Liver (tissue), 10 donors: ENCODE data around the gene GJC3. TPM values are rescaled to one million over a fixed set of nuclear protein-coding genes. Genes with fewer than 3 reads are reported as not detected.

ENCODE experiments used
- DNase-seq: peaks from one replicate; pipeline ENCODE4 v3.0.0-alpha.2; 2017; ENCODE audit warnings: low spot score
- H3K27ac ChIP-seq, 2 donors: one replicate each; pipeline ENCODE4 v1.7.0; 2013; ENCODE audit warnings: inconsistent platforms in 2 of 2, low read length in 2 of 2, control low read depth in 1 of 2, low read depth in 1 of 2, mild to moderate bottlenecking in 1 of 2
- H3K27me3 ChIP-seq, 4 donors: one replicate each; pipeline versions ENCODE4 v1.6.1 to v1.7.0; 2013; ENCODE audit warnings: low read length in 3 of 4, inconsistent platforms in 1 of 4, mild to moderate bottlenecking in 1 of 4, moderate library complexity in 1 of 4; ENCODE audit not compliant: control insufficient read depth in 4 of 4, insufficient read depth in 4 of 4
- H3K36me3 ChIP-seq, 4 donors: one replicate each; pipeline versions ENCODE4 v1.6.1 to v1.7.0; 2013; ENCODE audit warnings: low read length in 3 of 4, mild to moderate bottlenecking in 3 of 4, low read depth in 1 of 4, moderate library complexity in 1 of 4; ENCODE audit not compliant: control insufficient read depth in 4 of 4, insufficient read depth in 3 of 4
- H3K4me1 ChIP-seq, 4 donors: one replicate each; pipeline versions ENCODE4 v1.6.1 to v1.7.0; 2013; ENCODE audit warnings: low read length in 3 of 4, mild to moderate bottlenecking in 3 of 4, moderate library complexity in 1 of 4; ENCODE audit not compliant: control insufficient read depth in 4 of 4, insufficient read depth in 4 of 4
- H3K4me3 ChIP-seq, 3 donors: one replicate each; pipeline versions ENCODE4 v1.6.1 to v1.7.0; 2013; ENCODE audit warnings: low read length in 3 of 3, control low read depth in 1 of 3, low read depth in 1 of 3, mild to moderate bottlenecking in 1 of 3
- H3K9ac ChIP-seq, 2 donors: one replicate each; pipeline ENCODE4 v1.7.0; 2013; ENCODE audit warnings: low read length in 2 of 2, mild to moderate bottlenecking in 2 of 2, moderate library complexity in 2 of 2, control low read depth in 1 of 2, low read depth in 1 of 2
- H3K9me3 ChIP-seq, 4 donors: one replicate each; pipeline versions ENCODE4 v1.6.1 to v1.7.0; 2013; ENCODE audit warnings: low read length in 3 of 4; ENCODE audit not compliant: control insufficient read depth in 4 of 4
- EGR1 ChIP-seq, 2 donors: IDR thresholded peaks; 2 replicates each; pipeline ENCODE4 v1.6.1; 2016 to 2018; ENCODE audit warnings: antibody characterized with exemption in 2 of 2, low read depth in 2 of 2
- FOXA1 ChIP-seq: IDR thresholded peaks from 2 replicates; pipeline ENCODE4 v1.6.1; 2016; ENCODE audit warnings: antibody characterized with exemption
- FOXA2 ChIP-seq: IDR thresholded peaks from 2 replicates; pipeline ENCODE4 v1.6.1; 2016; ENCODE audit warnings: antibody characterized with exemption
- GABPA ChIP-seq, 2 donors: IDR thresholded peaks in 1 of 2; conservative IDR thresholded peaks in 1 of 2; 2 replicates each; pipeline ENCODE4 v1.6.1; 2016; ENCODE audit warnings: antibody characterized with exemption in 2 of 2, mild to moderate bottlenecking in 1 of 2, moderate library complexity in 1 of 2
- HNF4A ChIP-seq, 2 donors: conservative IDR thresholded peaks; 2 replicates each; pipeline ENCODE4 v1.6.1; 2016; ENCODE audit warnings: antibody characterized with exemption in 2 of 2, mild to moderate bottlenecking in 2 of 2
- HNF4G ChIP-seq: IDR thresholded peaks from 2 replicates; pipeline ENCODE4 v1.6.1; 2016; ENCODE audit warnings: antibody characterized with exemption
- NR2F2 ChIP-seq: IDR thresholded peaks from 2 replicates; pipeline ENCODE4 v1.6.1; 2016; ENCODE audit warnings: antibody characterized with exemption
- RAD21 ChIP-seq, 2 donors: IDR thresholded peaks; 2 replicates each; pipeline ENCODE4 v1.6.1; 2016; ENCODE audit warnings: antibody characterized with exemption in 2 of 2, mild to moderate bottlenecking in 2 of 2
- REST ChIP-seq: IDR thresholded peaks from 2 replicates; pipeline ENCODE4 v1.6.1; 2016; ENCODE audit warnings: antibody characterized with exemption, mild to moderate bottlenecking
- RXRA ChIP-seq, 2 donors: IDR thresholded peaks; 2 replicates each; pipeline ENCODE4 v1.6.1; 2017 to 2018; ENCODE audit warnings: antibody characterized with exemption in 2 of 2, mild to moderate bottlenecking in 1 of 2
- YY1 ChIP-seq: IDR thresholded peaks from 2 replicates; pipeline ENCODE4 v1.6.1; 2016; ENCODE audit warnings: antibody characterized with exemption, mild to moderate bottlenecking
- ZBTB33 ChIP-seq: IDR thresholded peaks from 2 replicates; pipeline ENCODE4 v1.6.1; 2016; ENCODE audit warnings: antibody characterized with exemption
- WGBS: extraction: QIAGEN DNeasy Blood & Tissue Kit; methylation state at CpG from one replicate; pipeline ENCODE4 v1.1.7; 2013; 5-methylcytosine and 5-hydroxymethylcytosine counted together
- polyA plus RNA-seq, 2 donors: library from polyadenylated mRNA; stranded (reverse) in 1 of 2; unstranded in 1 of 2; fragments of 200-250 nt in 1 of 2; fragments of >200 nt in 1 of 2; fragmentation: Nextera tagmentation in 1 of 2; extraction: Ambion mirVana in 1 of 2; gene quantifications; one replicate each; pipeline versions ENCODE4 v1.2.1 to v1.2.3, GENCODE V29; 2013 to 2015
- small RNA-seq: library from RNA; depleted of rRNA; stranded (forward); fragments of <200 nt; gene quantifications from one replicate; pipeline ENCODE3, GENCODE V24; 2014
- total RNA-seq, 2 donors: library from RNA; depleted of rRNA; stranded (reverse); fragments of >200 nt; gene quantifications; one replicate each; pipeline ENCODE4 v1.2.3, GENCODE V29; 2014
- TF ChIP-seq, protein P1 (sequence below): IDR thresholded peaks from 2 replicates; pipeline ENCODE4 v1.6.1; 2016; ENCODE audit warnings: antibody characterized with exemption
- TF ChIP-seq, protein P2 (sequence below): fragments of 150-350 bp; IDR thresholded peaks from 2 replicates; pipeline ENCODE4 v1.5.1; 2017; ENCODE audit warnings: improper control_type of control experiment, low read depth, low read length; ENCODE audit not compliant: missing input control
- donor health status: healthy.
- donor health status: healthy.
- donor health status: healthy.
- donor health status: healthy.
- donor health status: healthy.

Gene GJC3
- total and polyA plus RNA-seq, 4 donors, result 0.08 to 1.3 (median 0.14) TPM

GRCh38 chr7:99876491-99876890 lies 52.9 kb downstream of the GJC3 start:
- Histone ChIP-seq H3K4me1 (no peaks in the 10 kb centered on the region), H3K9me3 (no peaks in the 10 kb centered on the region), H3K36me3 (no peaks in the 10 kb centered on the region), H3K27me3 (no peaks in the 10 kb centered on the region), H3K9ac (no peak overlapping the region), H3K4me3 (no peak overlapping the region), H3K27ac (no peak overlapping the region)
- TF ChIP-seq HNF4G, result no peak
- no peak for TF ChIP-seq RAD21 (IDR thresholded peaks at IDR 0.05)
- TF ChIP-seq, protein P1, sequence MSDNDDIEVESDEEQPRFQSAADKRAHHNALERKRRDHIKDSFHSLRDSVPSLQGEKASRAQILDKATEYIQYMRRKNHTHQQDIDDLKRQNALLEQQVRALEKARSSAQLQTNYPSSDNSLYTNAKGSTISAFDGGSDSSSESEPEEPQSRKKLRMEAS, result no peak
- TF ChIP-seq FOXA2, result no peak
- no peak for TF ChIP-seq GABPA (IDR thresholded peaks at IDR 0.05 in 1 of 2, conservative IDR thresholded peaks at IDR 0.05 in 1 of 2)
- no peak for TF ChIP-seq EGR1 (IDR thresholded peaks at IDR 0.05; ENCODE audit: low read depth in 2 of 2)
- no peak for TF ChIP-seq FOXA1
- no peak for TF ChIP-seq NR2F2
- TF ChIP-seq RXRA (IDR thresholded peaks at IDR 0.05), result no peak
- TF ChIP-seq REST, result no peak
- no peak for TF ChIP-seq ZBTB33
- TF ChIP-seq YY1, result no peak
- TF ChIP-seq HNF4A (conservative IDR thresholded peaks at IDR 0.05), result no peak
- TF ChIP-seq, protein P2, sequence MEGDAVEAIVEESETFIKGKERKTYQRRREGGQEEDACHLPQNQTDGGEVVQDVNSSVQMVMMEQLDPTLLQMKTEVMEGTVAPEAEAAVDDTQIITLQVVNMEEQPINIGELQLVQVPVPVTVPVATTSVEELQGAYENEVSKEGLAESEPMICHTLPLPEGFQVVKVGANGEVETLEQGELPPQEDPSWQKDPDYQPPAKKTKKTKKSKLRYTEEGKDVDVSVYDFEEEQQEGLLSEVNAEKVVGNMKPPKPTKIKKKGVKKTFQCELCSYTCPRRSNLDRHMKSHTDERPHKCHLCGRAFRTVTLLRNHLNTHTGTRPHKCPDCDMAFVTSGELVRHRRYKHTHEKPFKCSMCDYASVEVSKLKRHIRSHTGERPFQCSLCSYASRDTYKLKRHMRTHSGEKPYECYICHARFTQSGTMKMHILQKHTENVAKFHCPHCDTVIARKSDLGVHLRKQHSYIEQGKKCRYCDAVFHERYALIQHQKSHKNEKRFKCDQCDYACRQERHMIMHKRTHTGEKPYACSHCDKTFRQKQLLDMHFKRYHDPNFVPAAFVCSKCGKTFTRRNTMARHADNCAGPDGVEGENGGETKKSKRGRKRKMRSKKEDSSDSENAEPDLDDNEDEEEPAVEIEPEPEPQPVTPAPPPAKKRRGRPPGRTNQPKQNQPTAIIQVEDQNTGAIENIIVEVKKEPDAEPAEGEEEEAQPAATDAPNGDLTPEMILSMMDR, result no peak
- no peak for DNase-seq
- 91% methylated on average over 5 of the region's 5 CpGs for WGBS

Small RNAs within 50 kb of the gene (small RNA-seq; reads per million reads assigned to genes)
- not detected for gene RF00019
- not detected for gene RF00561

Other genes starting within 250 kb of the GJC3 start
- 1,000 to 10,000 TPM in 1 of 2 donors, 10 to 100 TPM in 1; 21.9 to 1,413 TPM for gene CYP3A5, start 249.6 kb downstream of the GJC3 start, total RNA-seq
- gene CYP3A5, start 249.6 kb downstream of the GJC3 start, polyA plus RNA-seq, result 1,000 to 10,000 TPM in 1 of 2 donors, 100 to 1,000 TPM in 1; 117 to 1,316 TPM
- gene CYP3A7, start 194.4 kb downstream of the GJC3 start, total RNA-seq, result 1,000 to 10,000 TPM in 1 of 2 donors, 10 to 100 TPM in 1; 81.2 to 2,448 TPM
- gene CYP3A7, start 194.4 kb downstream of the GJC3 start, polyA plus RNA-seq, result 10 to 100 TPM; 36.1 to 85.6 TPM
- gene CYP3A4, start 145.4 kb downstream of the GJC3 start, total RNA-seq, result 100 to 1,000 TPM in 1 of 2 donors, under 1 TPM in 1; 0.51 to 138 TPM
- 1,000 to 10,000 TPM in 1 of 2 donors, 100 to 1,000 TPM in 1; 440 to 1,082 TPM for gene CYP3A4, start 145.4 kb downstream of the GJC3 start, polyA plus RNA-seq
- gene CYP3A43, start 101.6 kb downstream of the GJC3 start, total RNA-seq, result 10 to 100 TPM in 1 of 2 donors, under 1 TPM in 1; 0.61 to 75.3 TPM
- 10 to 100 TPM in 1 of 2 donors, 1 to 10 TPM in 1; 4.6 to 35.1 TPM for gene CYP3A43, start 101.6 kb downstream of the GJC3 start, polyA plus RNA-seq
- under 1 TPM in 1 of 2 donors, not detected in 1; 0.25 TPM for gene OR2AE1, start 52.6 kb downstream of the GJC3 start, total RNA-seq
- not detected for gene OR2AE1, start 52.6 kb downstream of the GJC3 start, polyA plus RNA-seq
- gene TRIM4, start 10.1 kb downstream of the GJC3 start, total RNA-seq, result 10 to 100 TPM; 16.2 to 23.0 TPM
- 10 to 100 TPM; 11.9 to 13.1 TPM for gene TRIM4, start 10.1 kb downstream of the GJC3 start, polyA plus RNA-seq
- 100 to 1,000 TPM in 1 of 2 donors, 10 to 100 TPM in 1; 99.5 to 952 TPM for gene AZGP1, start 46.4 kb upstream of the GJC3 start, total RNA-seq
- 1,000 to 10,000 TPM; 1,348 to 2,721 TPM for gene AZGP1, start 46.4 kb upstream of the GJC3 start, polyA plus RNA-seq
- 100 to 1,000 TPM in 1 of 2 donors, 10 to 100 TPM in 1; 20.5 to 117 TPM for gene ZKSCAN1, start 86.0 kb upstream of the GJC3 start, total RNA-seq
- 10 to 100 TPM; 11.8 to 39.7 TPM for gene ZKSCAN1, start 86.0 kb upstream of the GJC3 start, polyA plus RNA-seq
- gene ZSCAN21, start 120.2 kb upstream of the GJC3 start, total RNA-seq, result 1 to 10 TPM; 8.5 to 8.6 TPM
- gene ZSCAN21, start 120.2 kb upstream of the GJC3 start, polyA plus RNA-seq, result 1 to 10 TPM; 4.6 to 5.3 TPM
- 10 to 100 TPM; 14.0 to 18.2 TPM for gene ZNF3, start 152.1 kb upstream of the GJC3 start, total RNA-seq
- 10 to 100 TPM; 10.2 to 10.4 TPM for gene ZNF3, start 152.1 kb upstream of the GJC3 start, polyA plus RNA-seq
- 10 to 100 TPM; 28.7 to 30.8 TPM for gene COPS6, start 159.3 kb upstream of the GJC3 start, total RNA-seq
- gene COPS6, start 159.3 kb upstream of the GJC3 start, polyA plus RNA-seq, result 10 to 100 TPM; 62.7 to 63.2 TPM
- gene MCM7, start 171.8 kb upstream of the GJC3 start, total RNA-seq, result 100 to 1,000 TPM in 1 of 2 donors, 10 to 100 TPM in 1; 20.6 to 143 TPM
- gene MCM7, start 171.8 kb upstream of the GJC3 start, polyA plus RNA-seq, result 10 to 100 TPM; 12.6 to 14.6 TPM
- 1 to 10 TPM; 4.6 to 5.5 TPM for gene AP4M1, start 172.0 kb upstream of the GJC3 start, total RNA-seq
- 1 to 10 TPM; 3.3 to 4.9 TPM for gene AP4M1, start 172.0 kb upstream of the GJC3 start, polyA plus RNA-seq
- 10 to 100 TPM; 16.1 to 17.9 TPM for gene TAF6, start 189.7 kb upstream of the GJC3 start, total RNA-seq
- 10 to 100 TPM in 1 of 2 donors, 1 to 10 TPM in 1; 8.9 to 16.3 TPM for gene TAF6, start 189.7 kb upstream of the GJC3 start, polyA plus RNA-seq
- gene CNPY4, start 190.0 kb upstream of the GJC3 start, total RNA-seq, result 10 to 100 TPM in 1 of 2 donors, 1 to 10 TPM in 1; 3.7 to 11.9 TPM
- gene CNPY4, start 190.0 kb upstream of the GJC3 start, polyA plus RNA-seq, result 1 to 10 TPM; 1.9 to 3.8 TPM
- 1 to 10 TPM; 1.4 TPM for gene MBLAC1, start 197.3 kb upstream of the GJC3 start, total RNA-seq
- gene MBLAC1, start 197.3 kb upstream of the GJC3 start, polyA plus RNA-seq, result 1 to 10 TPM; 1.0 to 1.3 TPM
- gene LAMTOR4, start 219.3 kb upstream of the GJC3 start, total RNA-seq, result 10 to 100 TPM; 28.4 to 39.8 TPM
- 100 to 1,000 TPM in 1 of 2 donors, 10 to 100 TPM in 1; 75.5 to 112 TPM for gene LAMTOR4, start 219.3 kb upstream of the GJC3 start, polyA plus RNA-seq
- gene TRAPPC14, start 229.1 kb upstream of the GJC3 start, total RNA-seq, result 1 to 10 TPM; 3.5 to 6.9 TPM
- 1 to 10 TPM; 2.8 to 9.7 TPM for gene TRAPPC14, start 229.1 kb upstream of the GJC3 start, polyA plus RNA-seq
- gene GAL3ST4, start 239.0 kb upstream of the GJC3 start, total RNA-seq, result under 1 TPM; 0.17 to 0.28 TPM
- gene GAL3ST4, start 239.0 kb upstream of the GJC3 start, polyA plus RNA-seq, result under 1 TPM; 0.18 to 0.57 TPM
- gene GPC2, start 247.8 kb upstream of the GJC3 start, total RNA-seq, result under 1 TPM; 0.33 to 0.79 TPM
- under 1 TPM in 1 of 2 donors, not detected in 1; 0.14 TPM for gene GPC2, start 247.8 kb upstream of the GJC3 start, polyA plus RNA-seq
- gene STAG3, start 248.3 kb upstream of the GJC3 start, total RNA-seq, result 1 to 10 TPM in 1 of 2 donors, under 1 TPM in 1; 0.28 to 1.1 TPM
- gene STAG3, start 248.3 kb upstream of the GJC3 start, polyA plus RNA-seq, result 1 to 10 TPM; 5.4 to 7.0 TPM